MM.1S (cell line): ENCODE results near the gene GPER1.
"Not testable (repeated sequence)": the region's sequence is repeated elsewhere in the genome, so short reads cannot be mapped to it uniquely, and the experiment has no call there.

Experiments used
- DNase-seq: peaks from one replicate; pipeline ENCODE4 v3.0.0-alpha.2; 2015
- H2AFZ ChIP-seq: fragments of 300-600 bp; sonication (generic); 2 replicates; pipeline ENCODE4 v1.6.0; 2016; ENCODE audit warnings: antibody characterized with exemption, low read length
- H3F3A ChIP-seq: fragments of 300-600 bp; sonication (generic); 2 replicates; pipeline ENCODE4 v1.6.1; 2016; ENCODE audit warnings: mild to moderate bottlenecking, antibody characterized with exemption, low read length, moderate library complexity, mixed read lengths; ENCODE audit not compliant: insufficient read depth
- H3K27ac ChIP-seq: fragments of 300-600 bp; sonication (generic); 2 replicates; pipeline ENCODE4 v1.5.1; 2016; ENCODE audit warnings: mild to moderate bottlenecking, low read length
- H3K27me3 ChIP-seq: fragments of 300-600 bp; sonication (generic); replicated peaks from 2 replicates; pipeline ENCODE4 v1.6.0; 2016; ENCODE audit warnings: low read length; ENCODE audit not compliant: insufficient read depth
- H3K36me3 ChIP-seq: fragments of 300-600 bp; sonication (generic); replicated peaks from 2 replicates; pipeline ENCODE4 v1.6.1; 2016; ENCODE audit warnings: mild to moderate bottlenecking, low read length, mixed read lengths; ENCODE audit not compliant: insufficient read depth
- H3K4me1 ChIP-seq: fragments of 300-600 bp; sonication (generic); 2 replicates; pipeline ENCODE4 v1.6.1; 2016; ENCODE audit warnings: low read length, mixed read lengths
- H3K4me2 ChIP-seq: fragments of 300-600 bp; sonication (generic); 2 replicates; pipeline ENCODE4 v1.6.0; 2016; ENCODE audit warnings: low read depth, low read length
- H3K4me3 ChIP-seq: fragments of 300-600 bp; sonication (generic); 2 replicates; pipeline ENCODE4 v1.5.1; 2016; ENCODE audit warnings: low read length, mixed read lengths
- H3K79me2 ChIP-seq: fragments of 300-600 bp; sonication (generic); 2 replicates; pipeline ENCODE4 v1.6.1; 2016; ENCODE audit warnings: mixed run types, low read length, mixed read lengths
- H3K9ac ChIP-seq: fragments of 300-600 bp; sonication (generic); 2 replicates; pipeline ENCODE4 v1.6.1; 2016; ENCODE audit warnings: low read length, mixed read lengths
- H3K9me2 ChIP-seq: fragments of 300-600 bp; sonication (generic); replicated peaks from 2 replicates; pipeline ENCODE4 v1.6.1; 2016; ENCODE audit warnings: mild to moderate bottlenecking, low read length, mixed read lengths; ENCODE audit not compliant: insufficient read depth
- H3K9me3 ChIP-seq: fragments of 300-600 bp; sonication (generic); replicated peaks from 2 replicates; pipeline ENCODE4 v1.6.1; 2016; ENCODE audit warnings: mild to moderate bottlenecking, low read length, mixed read lengths; ENCODE audit not compliant: insufficient read depth
- H4K20me1 ChIP-seq: fragments of 300-600 bp; sonication (generic); 2 replicates; pipeline ENCODE4 v1.6.1; 2016; ENCODE audit warnings: mild to moderate bottlenecking, low read length, moderate library complexity, mixed read lengths; ENCODE audit not compliant: insufficient read depth
- CTCF ChIP-seq: fragments of 300-600 bp; sonication (generic); IDR thresholded peaks from 2 replicates; pipeline ENCODE4 v1.5.1; 2016; ENCODE audit warnings: antibody characterized with exemption, low read length, mixed read lengths
- EZH2 ChIP-seq: fragments of 300-600 bp; sonication (generic); optimal IDR thresholded peaks from 2 replicates; pipeline ENCODE3; 2017; ENCODE audit warnings: low read depth, mild to moderate bottlenecking, antibody characterized with exemption, low read length, mixed read lengths
- EZH2phosphoT487 ChIP-seq: fragments of 300-600 bp; sonication (generic); IDR thresholded peaks from 2 replicates; pipeline ENCODE4 v1.6.1; 2018; ENCODE audit warnings: antibody characterized with exemption, low read length

The GPER1 gene

GRCh38 chr7:1141651-1142050 is 53.7 kb downstream of the GPER1 start:
- Histone ChIP-seq H3K79me2 (peaks cover 9% of the 10 kb centered on the region), H3K27me3 (no peaks in the 10 kb centered on the region), H3K9me2 (no peaks in the 10 kb centered on the region), H3K27ac (no peak overlapping the region), H3K4me2 (no peak overlapping the region), H4K20me1 (no peaks in the 10 kb centered on the region), H3K9ac (no peak overlapping the region), H2AFZ (no peak overlapping the region), H3K4me3 (no peak overlapping the region), H3K36me3 (no peaks in the 10 kb centered on the region), H3F3A (peaks cover 8% of the 10 kb centered on the region), H3K4me1 (peaks cover 7% of the 10 kb centered on the region; the same call in 1 of the 2 replicates), H3K9me3 (no peaks in the 10 kb centered on the region)
- DNase-seq = no peak
- no peak for TF ChIP-seq EZH2phosphoT487
- TF ChIP-seq EZH2 = no peak
- TF ChIP-seq CTCF = no peak

GRCh38 chr7:1142051-1142635 is 54.2 kb downstream of the GPER1 start:
- Histone ChIP-seq H3F3A (peaks cover 6% of the 10 kb centered on the region), H3K4me3 (no peak overlapping the region), H3K4me2 (no peak overlapping the region), H3K27me3 (no peaks in the 10 kb centered on the region), H3K79me2 (peaks cover 5% of the 10 kb centered on the region), H2AFZ (no peak overlapping the region), H3K27ac (no peak overlapping the region), H3K9me2 (no peaks in the 10 kb centered on the region), H3K9me3 (no peaks in the 10 kb centered on the region), H3K36me3 (no peaks in the 10 kb centered on the region), H3K9ac (no peak overlapping the region), H4K20me1 (no peaks in the 10 kb centered on the region), H3K4me1 (peaks cover 2% of the 10 kb centered on the region; the same call in 1 of the 2 replicates)
- no peak for DNase-seq
- no peak for TF ChIP-seq EZH2phosphoT487
- TF ChIP-seq CTCF = no peak
- no peak for TF ChIP-seq EZH2

DNA sequence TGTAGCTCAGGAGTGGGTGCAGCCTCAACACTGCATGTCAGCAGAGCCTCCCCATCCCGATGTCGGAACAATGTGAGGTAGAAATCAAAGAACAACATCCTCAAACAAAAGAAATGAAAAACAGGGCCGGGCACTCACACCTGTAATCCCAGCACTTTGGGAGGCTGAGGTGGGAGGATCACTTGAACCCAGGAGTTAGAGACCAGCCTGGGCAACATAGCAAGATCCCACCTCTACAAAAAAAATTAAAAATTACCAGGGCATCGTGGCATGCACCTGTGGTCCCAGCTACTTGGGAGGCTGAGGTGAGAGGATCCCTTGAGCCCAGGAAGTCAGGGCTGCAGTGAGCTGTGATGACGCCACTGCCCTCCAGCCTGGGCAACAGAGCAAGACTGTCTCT is 55.1 kb downstream of the GPER1 start:
- not testable (repeated sequence) for H3K9ac ChIP-seq, H3K4me1 ChIP-seq, H3K4me3 ChIP-seq, H3K79me2 ChIP-seq, H3K4me2 ChIP-seq, H3K27me3 ChIP-seq, H4K20me1 ChIP-seq, DNase-seq, H3K9me2 ChIP-seq, H3K27ac ChIP-seq, H3K9me3 ChIP-seq, H3K36me3 ChIP-seq, H3F3A ChIP-seq, H2AFZ ChIP-seq
